Measurements from ENCODE around the gene AREG.

GRCh38 chr4:74440356-74440755 is 4.6 kb upstream of the AREG start:
- TF ChIP-seq CTCF (IDR thresholded peaks at IDR 0.05 in 4 of 5, conservative IDR thresholded peaks at IDR 0.05 in 1 of 5): no peak
- TF ChIP-seq POLR2A (IDR thresholded peaks at IDR 0.05): no peak

Measured in gastrocnemius medialis (tissue), 4 donors.